Gastrocnemius medialis (tissue), 4 donors: ENCODE measurements around the gene NFASC.

Experiments used
- CTCF ChIP-seq, 5 experiments: fragments of 450-650 bp in 3 of 5; fragments of 200-600 bp in 2 of 5; sonication (generic) in 2 of 5; IDR thresholded peaks in 4 of 5; conservative IDR thresholded peaks in 1 of 5; 1 replicate in 4 of 5; 2 replicates in 1 of 5; pipeline ENCODE4 v1.5.1; 2016 to 2019; ENCODE audit warnings: antibody characterized with exemption in 5 of 5, mild to moderate bottlenecking in 3 of 5, moderate library complexity in 3 of 5
- POLR2A ChIP-seq, 2 donors: fragments of 450-650 bp; IDR thresholded peaks; one replicate each; pipeline ENCODE4 v1.6.1; 2017; ENCODE audit warnings: antibody characterized with exemption in 2 of 2, mild to moderate bottlenecking in 2 of 2, moderate library complexity in 2 of 2

- TF ChIP-seq CTCF (IDR thresholded peaks at IDR 0.05 in 4 of 5, conservative IDR thresholded peaks at IDR 0.05 in 1 of 5) = no peak
- TF ChIP-seq POLR2A (IDR thresholded peaks at IDR 0.05) = no peak
Observed at GRCh38 chr1:204873714-204874113, 3.1 kb downstream of the NFASC start.
